HCT116 (cell line): ENCODE data around the gene CRADD. TPM values are rescaled to one million over a fixed set of nuclear protein-coding genes. Genes with fewer than 3 reads are reported as not detected.

Experiments
- ATAC-seq: fragments of 200-7000 bp; cut with Tn5 transposase; 2 replicates; pipeline ENCODE4 v1.9.1; 2020; ENCODE audit warnings: mild to moderate bottlenecking, moderate library complexity
- BruUV-seq: library from RNA; stranded (reverse); fragments of 400-500 nt; replicated peaks from 2 replicates; lab custom pipeline; 2021; lab: Mats Ljungman, UMichigan
- CTCF ChIA-PET: fragments of 300-600 bp; sonication (Branson Sonifier 250); formaldehyde crosslinking; loops from one replicate; lab custom pipeline; 2021; ENCODE audit warnings: antibody characterized with exemption; lab: Charles Lee
- POLR2A ChIA-PET: fragments of 300-600, 350-600 bp; sonication (Branson Sonifier 250); formaldehyde crosslinking; loops from one replicate; lab custom pipeline; 2021; ENCODE audit warnings: antibody characterized with exemption; lab: Charles Lee
- RAD21 ChIA-PET, 2 experiments: fragments of 300-600 bp; sonication (Branson Sonifier 250); formaldehyde crosslinking; loops; one replicate each; lab custom pipeline; 2023; ENCODE audit warnings: low total read pairs in 2 of 2; ENCODE audit not compliant: uncharacterized antibody in 2 of 2, unreplicated experiment in 2 of 2, low non-redundant PET in 1 of 2; lab: Charles Lee
- DNase-seq: peaks from one replicate; pipeline ENCODE4 v3.0.0-alpha.2; 2010; ENCODE audit warnings: low read depth, low spot score
- H2AFZ ChIP-seq: fragments of 200-600 bp; shearing (Covaris generic), sonication (generic); 2 replicates; pipeline ENCODE4 v1.6.1; 2017; ENCODE audit warnings: low read depth, mixed run types, mixed read lengths, antibody characterized with exemption, low read length; ENCODE audit not compliant: poor library complexity, severe bottlenecking
- H3K27ac ChIP-seq: 2 replicates; pipeline ENCODE4 v1.5.1; 2012; ENCODE audit warnings: low read depth, low read length
- H3K27me3 ChIP-seq: fragments of 200-600 bp; sonication (generic); 2 replicates; pipeline ENCODE4 v1.6.1; 2016; ENCODE audit warnings: mixed run types, low read length, mixed read lengths; ENCODE audit not compliant: insufficient read depth
- H3K36me3 ChIP-seq, 2 experiments: fragments of 200-500 bp in 1 of 2; fragments of 200-600 bp in 1 of 2; sonication (Bioruptor generic) in 1 of 2; sonication (generic) in 1 of 2; 2 replicates each; pipeline versions ENCODE4 v1.5.1 to v1.6.1; 2014 to 2016; ENCODE audit warnings: low read length in 2 of 2, inconsistent platforms in 1 of 2, mixed read lengths in 1 of 2, mixed run types in 1 of 2; ENCODE audit not compliant: insufficient read depth in 2 of 2, control insufficient read depth in 1 of 2
- H3K4me1 ChIP-seq, 2 experiments: fragments of 200-600 bp in 1 of 2; sonication (generic) in 1 of 2; 2 replicates each; pipeline versions ENCODE4 v1.5.1 to v1.6.1; 2012 to 2017; ENCODE audit warnings: low read length in 2 of 2, inconsistent platforms in 1 of 2, mild to moderate bottlenecking in 1 of 2, mixed read lengths in 1 of 2, mixed run types in 1 of 2, moderate library complexity in 1 of 2; ENCODE audit not compliant: insufficient read depth in 2 of 2, control insufficient read depth in 1 of 2
- H3K4me2 ChIP-seq: fragments of 200-600 bp; sonication (generic); 2 replicates; pipeline ENCODE4 v1.6.1; 2017; ENCODE audit warnings: mixed run types, low read length, mixed read lengths
- H3K4me3 ChIP-seq, 2 experiments: fragments of 200-600 bp in 1 of 2; sonication (generic) in 1 of 2; replicated peaks in 1 of 2; 2 replicates each; pipeline ENCODE4 v1.5.1; 2011 to 2016; ENCODE audit warnings: low read length in 2 of 2, control low read depth in 1 of 2, low read depth in 1 of 2, mild to moderate bottlenecking in 1 of 2, mixed read lengths in 1 of 2, mixed run types in 1 of 2
- H3K79me2 ChIP-seq: fragments of 200-600 bp; sonication (generic); 2 replicates; pipeline ENCODE4 v1.6.1; 2017; ENCODE audit warnings: mild to moderate bottlenecking, mixed run types, low read length, moderate library complexity, mixed read lengths; ENCODE audit not compliant: insufficient read depth
- H3K9ac ChIP-seq: fragments of 200-600 bp; sonication (generic); 2 replicates; pipeline ENCODE4 v1.6.1; 2016; ENCODE audit warnings: low read length, mixed read lengths
- H3K9me2 ChIP-seq: fragments of 200-600 bp; sonication (generic), shearing (Covaris generic); 2 replicates; pipeline ENCODE4 v1.6.1; 2017; ENCODE audit warnings: mixed run types, mild to moderate bottlenecking, moderate library complexity; ENCODE audit not compliant: insufficient read depth
- H3K9me3 ChIP-seq, 2 experiments: fragments of 200-500 bp in 1 of 2; fragments of 200-600 bp in 1 of 2; sonication (Bioruptor generic) in 1 of 2; sonication (generic) in 1 of 2; 2 replicates each; pipeline ENCODE4 v1.6.1; 2014 to 2017; ENCODE audit warnings: low read length in 2 of 2, mixed read lengths in 2 of 2, inconsistent platforms in 1 of 2, low read depth in 1 of 2, mild to moderate bottlenecking in 1 of 2, mixed run types in 1 of 2, moderate library complexity in 1 of 2; ENCODE audit not compliant: control insufficient read depth in 1 of 2, insufficient read depth in 1 of 2
- H4K20me1 ChIP-seq: fragments of 200-600 bp; sonication (generic), shearing (Covaris generic); 2 replicates; pipeline ENCODE4 v1.6.1; 2017; ENCODE audit warnings: mixed run types, mild to moderate bottlenecking, moderate library complexity; ENCODE audit not compliant: insufficient read depth
- CEBPB ChIP-seq: IDR thresholded peaks from 2 replicates; pipeline ENCODE4 v1.6.1; 2012; ENCODE audit warnings: low read depth
- JUND ChIP-seq: IDR thresholded peaks from 2 replicates; pipeline ENCODE4 v1.6.1; 2012
- POLR2A ChIP-seq: IDR thresholded peaks from 2 replicates; pipeline ENCODE4 v1.7.0; 2011; ENCODE audit warnings: borderline replicate concordance; ENCODE audit not compliant: insufficient read depth, insufficient read length; ENCODE audit errors: extremely low read depth
- POLR2AphosphoS5 ChIP-seq: IDR thresholded peaks from 2 replicates; pipeline ENCODE4 v1.6.1; 2011; ENCODE audit warnings: mild to moderate bottlenecking, low read depth, low read length, moderate library complexity
- RAD21 ChIP-seq: IDR thresholded peaks from 2 replicates; pipeline ENCODE4 v1.6.1; 2012; ENCODE audit warnings: low read depth, mild to moderate bottlenecking
- SIN3A ChIP-seq: IDR thresholded peaks from 2 replicates; pipeline ENCODE4 v1.6.1; 2012; ENCODE audit warnings: low read depth
- SRF ChIP-seq: IDR thresholded peaks from 2 replicates; pipeline ENCODE4 v1.6.1; 2012; ENCODE audit warnings: low read depth
- YY1 ChIP-seq: IDR thresholded peaks from 2 replicates; pipeline ENCODE4 v1.6.1; 2011; ENCODE audit warnings: low read length, low read depth, moderate library complexity, mild to moderate bottlenecking; ENCODE audit not compliant: insufficient replicate concordance; ENCODE audit errors: extremely low read depth
- ZFX ChIP-seq: fragments of 450-650 bp; IDR thresholded peaks from 2 replicates; pipeline ENCODE4 v1.6.1; 2017
- ZNF274 ChIP-seq: fragments of 200-500 bp; sonication (Bioruptor generic); IDR thresholded peaks from 2 replicates; pipeline ENCODE4 v1.6.1; 2014; ENCODE audit warnings: mild to moderate bottlenecking, low read depth, low read length, inconsistent platforms
- intact Hi-C: fragments of 100-400 bp; cut with micrococcal nuclease; formaldehyde crosslinking; loops from 2 replicates; pipeline ENCODE4 v1.10.0; 2022
- total RNA-seq: library from RNA; stranded (reverse); gene quantifications from one replicate; pipeline ENCODE4 v1.2.1, GENCODE V29; 2021; ENCODE audit not compliant: unreplicated experiment
- TF ChIP-seq, protein P1 (sequence below): IDR thresholded peaks from 2 replicates; pipeline ENCODE4 v1.6.1; 2011; ENCODE audit warnings: mild to moderate bottlenecking, low read length, moderate library complexity; ENCODE audit not compliant: insufficient replicate concordance; ENCODE audit errors: extremely low read depth
- TF ChIP-seq, protein P2 (sequence below): IDR thresholded peaks from 2 replicates; pipeline ENCODE4 v1.6.1; 2012
- TF ChIP-seq, protein P3 (sequence below): IDR thresholded peaks from 2 replicates; pipeline ENCODE4 v1.6.1; 2012; ENCODE audit warnings: low read depth

The CRADD gene
- total RNA-seq, 1 experiment from 2014 or later = 12.2 TPM

DNA sequence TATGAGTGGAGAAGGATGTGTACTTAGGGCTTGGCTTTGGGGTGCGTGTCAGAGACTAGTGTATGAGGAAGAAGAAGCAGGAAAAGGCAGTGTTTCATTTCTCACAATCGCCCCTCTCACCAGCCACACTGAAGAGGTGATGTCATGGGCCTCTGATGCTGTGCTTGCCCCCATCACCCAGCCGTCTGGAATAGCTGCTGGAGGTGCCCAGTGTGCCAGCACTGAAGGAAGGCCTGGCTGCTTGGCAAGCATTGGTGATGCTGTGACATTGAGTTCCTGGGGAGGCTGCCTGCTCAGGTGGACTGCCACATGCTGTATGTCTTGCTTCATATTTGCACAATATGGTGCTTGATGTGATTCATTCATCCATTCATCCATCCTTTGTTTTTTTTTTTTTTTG, 56.2 kb downstream of the CRADD start:
- H3K9me2 ChIP-seq = no peaks in the 10 kb centered on the region
- POLR2A ChIA-PET = no interaction called here
- H4K20me1 ChIP-seq = no peaks in the 10 kb centered on the region; the same call in 1 of the 2 replicates
- H2AFZ ChIP-seq = no peak overlapping the region
- H3K4me3 ChIP-seq = no peak overlapping the region
- RAD21 ChIA-PET = no interaction called here
- no peaks in the 10 kb centered on the region for H3K79me2 ChIP-seq
- CTCF ChIA-PET = no interaction called here
- TF ChIP-seq CEBPB = no peak
- TF ChIP-seq, protein P1, sequence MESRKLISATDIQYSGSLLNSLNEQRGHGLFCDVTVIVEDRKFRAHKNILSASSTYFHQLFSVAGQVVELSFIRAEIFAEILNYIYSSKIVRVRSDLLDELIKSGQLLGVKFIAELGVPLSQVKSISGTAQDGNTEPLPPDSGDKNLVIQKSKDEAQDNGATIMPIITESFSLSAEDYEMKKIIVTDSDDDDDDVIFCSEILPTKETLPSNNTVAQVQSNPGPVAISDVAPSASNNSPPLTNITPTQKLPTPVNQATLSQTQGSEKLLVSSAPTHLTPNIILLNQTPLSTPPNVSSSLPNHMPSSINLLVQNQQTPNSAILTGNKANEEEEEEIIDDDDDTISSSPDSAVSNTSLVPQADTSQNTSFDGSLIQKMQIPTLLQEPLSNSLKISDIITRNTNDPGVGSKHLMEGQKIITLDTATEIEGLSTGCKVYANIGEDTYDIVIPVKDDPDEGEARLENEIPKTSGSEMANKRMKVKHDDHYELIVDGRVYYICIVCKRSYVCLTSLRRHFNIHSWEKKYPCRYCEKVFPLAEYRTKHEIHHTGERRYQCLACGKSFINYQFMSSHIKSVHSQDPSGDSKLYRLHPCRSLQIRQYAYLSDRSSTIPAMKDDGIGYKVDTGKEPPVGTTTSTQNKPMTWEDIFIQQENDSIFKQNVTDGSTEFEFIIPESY = no peak
- no peak for TF ChIP-seq ZNF274
- TF ChIP-seq SRF = no peak
- TF ChIP-seq, protein P2, sequence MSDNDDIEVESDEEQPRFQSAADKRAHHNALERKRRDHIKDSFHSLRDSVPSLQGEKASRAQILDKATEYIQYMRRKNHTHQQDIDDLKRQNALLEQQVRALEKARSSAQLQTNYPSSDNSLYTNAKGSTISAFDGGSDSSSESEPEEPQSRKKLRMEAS = no peak
- no peak for TF ChIP-seq JUND
- TF ChIP-seq ZFX = no peak
- no peak for TF ChIP-seq SIN3A
- TF ChIP-seq, all 23 proteins: peak for 0
- DNase-seq = no peak
- Histone ChIP-seq H3K4me1 (no peaks in the 10 kb centered on the region), H3K4me2 (no peak overlapping the region), H3K9ac (no peak overlapping the region), H3K27ac (no peak overlapping the region), H3K36me3 (no peaks in the 10 kb centered on the region), H3K9me3 (no peaks in the 10 kb centered on the region), H3K27me3 (no peaks in the 10 kb centered on the region)
- BruUV-seq = no TSS peak
- intact Hi-C loops = no loop called here
- no peak for ATAC-seq

DNA sequence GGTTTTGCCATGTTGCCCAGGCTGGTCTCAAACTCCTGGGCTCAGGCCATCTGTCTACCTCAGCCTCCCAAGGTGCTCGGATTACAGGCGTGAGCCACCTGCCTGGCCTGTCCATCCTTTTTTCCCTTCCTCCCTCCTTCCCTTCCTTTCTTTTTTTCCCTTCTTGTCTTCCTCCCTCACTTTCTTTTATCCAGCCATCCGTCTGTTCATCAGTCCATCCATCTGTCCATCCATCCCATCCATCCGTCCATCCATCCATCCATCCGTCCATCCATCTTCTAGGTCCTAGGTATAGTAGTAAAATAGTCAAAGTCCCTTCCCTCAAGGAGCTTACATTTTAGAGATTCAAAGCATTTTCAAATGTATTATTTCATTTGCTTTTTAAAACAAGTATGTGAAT, 56.8 kb downstream of the CRADD start:
- no peaks in the 10 kb centered on the region for H3K4me1 ChIP-seq
- no peaks in the 10 kb centered on the region for H3K79me2 ChIP-seq
- H2AFZ ChIP-seq = no peak overlapping the region
- no peak overlapping the region for H3K4me3 ChIP-seq
- intact Hi-C loops = no loop called here
- no peaks in the 10 kb centered on the region for H3K27me3 ChIP-seq
- CTCF ChIA-PET = no interaction called here
- H3K4me2 ChIP-seq = no peak overlapping the region
- no peaks in the 10 kb centered on the region; the same call in 1 of the 2 replicates for H4K20me1 ChIP-seq
- DNase-seq (no peak), ATAC-seq (no peak)
- H3K9me3 ChIP-seq = no peaks in the 10 kb centered on the region
- RAD21 ChIA-PET = no interaction called here
- BruUV-seq = no TSS peak
- no peak overlapping the region for H3K9ac ChIP-seq
- no peak overlapping the region for H3K27ac ChIP-seq
- no peaks in the 10 kb centered on the region for H3K9me2 ChIP-seq
- H3K36me3 ChIP-seq = no peaks in the 10 kb centered on the region
- POLR2A ChIA-PET = no interaction called here
- TF ChIP-seq, protein P3, sequence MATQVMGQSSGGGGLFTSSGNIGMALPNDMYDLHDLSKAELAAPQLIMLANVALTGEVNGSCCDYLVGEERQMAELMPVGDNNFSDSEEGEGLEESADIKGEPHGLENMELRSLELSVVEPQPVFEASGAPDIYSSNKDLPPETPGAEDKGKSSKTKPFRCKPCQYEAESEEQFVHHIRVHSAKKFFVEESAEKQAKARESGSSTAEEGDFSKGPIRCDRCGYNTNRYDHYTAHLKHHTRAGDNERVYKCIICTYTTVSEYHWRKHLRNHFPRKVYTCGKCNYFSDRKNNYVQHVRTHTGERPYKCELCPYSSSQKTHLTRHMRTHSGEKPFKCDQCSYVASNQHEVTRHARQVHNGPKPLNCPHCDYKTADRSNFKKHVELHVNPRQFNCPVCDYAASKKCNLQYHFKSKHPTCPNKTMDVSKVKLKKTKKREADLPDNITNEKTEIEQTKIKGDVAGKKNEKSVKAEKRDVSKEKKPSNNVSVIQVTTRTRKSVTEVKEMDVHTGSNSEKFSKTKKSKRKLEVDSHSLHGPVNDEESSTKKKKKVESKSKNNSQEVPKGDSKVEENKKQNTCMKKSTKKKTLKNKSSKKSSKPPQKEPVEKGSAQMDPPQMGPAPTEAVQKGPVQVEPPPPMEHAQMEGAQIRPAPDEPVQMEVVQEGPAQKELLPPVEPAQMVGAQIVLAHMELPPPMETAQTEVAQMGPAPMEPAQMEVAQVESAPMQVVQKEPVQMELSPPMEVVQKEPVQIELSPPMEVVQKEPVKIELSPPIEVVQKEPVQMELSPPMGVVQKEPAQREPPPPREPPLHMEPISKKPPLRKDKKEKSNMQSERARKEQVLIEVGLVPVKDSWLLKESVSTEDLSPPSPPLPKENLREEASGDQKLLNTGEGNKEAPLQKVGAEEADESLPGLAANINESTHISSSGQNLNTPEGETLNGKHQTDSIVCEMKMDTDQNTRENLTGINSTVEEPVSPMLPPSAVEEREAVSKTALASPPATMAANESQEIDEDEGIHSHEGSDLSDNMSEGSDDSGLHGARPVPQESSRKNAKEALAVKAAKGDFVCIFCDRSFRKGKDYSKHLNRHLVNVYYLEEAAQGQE = no peak
- no peak for TF ChIP-seq POLR2AphosphoS5
- TF ChIP-seq, protein P1 = no peak
- TF ChIP-seq ZNF274 = no peak
- TF ChIP-seq YY1 = no peak
- TF ChIP-seq POLR2A = no peak
- TF ChIP-seq RAD21 = no peak
